Epithelial cell of proximal tubule (primary cell): Measurements from ENCODE around the gene YJEFN3. TPM values are rescaled to one million over a fixed set of nuclear protein-coding genes. Genes with fewer than 3 reads are reported as not detected.

Source experiments
- DNase-seq: peaks from one replicate; pipeline ENCODE4 v3.0.0-alpha.2; 2011; ENCODE audit warnings: low read depth
- H3K4me3 ChIP-seq: 2 replicates; pipeline ENCODE4 v1.5.1; 2011; ENCODE audit warnings: low read depth, mild to moderate bottlenecking, low read length
- CTCF ChIP-seq: conservative IDR thresholded peaks from 2 replicates; pipeline ENCODE4 v1.5.1; 2012; ENCODE audit warnings: low read depth, mild to moderate bottlenecking, low read length
- total RNA-seq: library from RNA; depleted of rRNA; stranded (reverse); fragments of >200 nt; gene quantifications from 2 replicates; pipeline ENCODE4 v1.2.3, GENCODE V29; 2015

The YJEFN3 gene
- total RNA-seq, 1 donor from 2014 or later, result 0.58 TPM

DNA sequence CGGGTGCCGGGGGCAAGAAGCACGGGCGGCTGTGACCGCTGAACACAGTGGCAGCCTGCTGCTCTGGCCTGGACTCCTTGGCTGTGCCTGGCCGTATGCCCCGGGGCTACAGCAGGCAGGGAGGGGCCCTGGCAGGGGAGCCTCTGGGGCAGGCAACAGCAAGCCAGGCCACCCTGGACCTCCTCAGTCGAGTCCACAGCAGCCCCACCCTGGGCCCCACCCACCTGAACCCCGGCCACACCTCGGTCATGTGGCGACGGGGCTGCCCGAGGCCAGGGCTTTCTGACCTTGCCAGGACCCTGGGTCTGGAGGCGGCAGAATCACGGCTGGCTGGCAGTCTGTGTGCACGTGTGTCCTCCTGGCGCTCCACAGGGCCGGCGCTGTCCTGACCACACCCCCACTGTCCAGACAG, 18.0 kb downstream of the YJEFN3 start:
- DNase-seq, result no peak
- no peak for TF ChIP-seq CTCF
- H3K4me3 ChIP-seq, result no peak overlapping the region

DNA sequence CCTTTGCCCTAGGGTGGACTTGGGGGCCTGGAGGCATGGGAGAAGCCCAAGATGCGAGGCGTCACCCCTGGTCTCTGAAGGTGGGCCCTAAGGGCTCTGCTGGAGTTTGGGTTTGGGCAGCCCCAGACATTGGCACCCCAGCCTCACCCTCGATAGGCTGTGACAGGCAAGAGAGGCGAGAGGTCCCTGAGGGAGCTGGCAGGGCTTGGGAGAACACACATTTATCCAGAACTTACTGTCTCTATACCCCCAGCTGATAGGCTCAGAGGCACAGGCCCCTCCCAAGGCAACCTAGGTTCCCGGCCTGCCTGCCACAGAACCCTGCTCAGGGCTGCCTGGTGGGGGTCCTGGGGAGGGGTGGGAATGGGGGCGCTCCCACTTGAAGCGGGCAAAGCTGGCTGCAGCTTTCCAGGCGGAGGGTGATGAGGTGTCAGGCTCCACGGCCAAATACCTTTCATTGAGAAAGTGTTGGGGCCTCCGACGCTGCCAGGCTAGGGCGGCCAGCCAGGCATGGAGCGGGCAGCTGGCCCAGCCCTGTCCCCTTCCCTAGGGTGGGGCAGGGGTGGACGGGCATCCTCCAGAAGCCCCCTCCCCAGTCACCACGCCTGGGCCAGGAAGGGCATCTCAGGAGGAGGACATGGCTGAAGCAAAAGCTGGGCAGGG, 19.1 kb downstream of the YJEFN3 start:
- no peak for DNase-seq
- TF ChIP-seq CTCF, result no peak
- H3K4me3 ChIP-seq, result no peak overlapping the region

GRCh38 chr19:19548915-19549759, 20.4 kb downstream of the YJEFN3 start:
- TF ChIP-seq CTCF, result no peak
- DNase-seq, result no peak
- H3K4me3 ChIP-seq, result no peak overlapping the region

GRCh38 chr19:19549804-19550464, 21.2 kb downstream of the YJEFN3 start:
- DNase-seq, result no peak
- no peak overlapping the region for H3K4me3 ChIP-seq
- no peak for TF ChIP-seq CTCF

DNA sequence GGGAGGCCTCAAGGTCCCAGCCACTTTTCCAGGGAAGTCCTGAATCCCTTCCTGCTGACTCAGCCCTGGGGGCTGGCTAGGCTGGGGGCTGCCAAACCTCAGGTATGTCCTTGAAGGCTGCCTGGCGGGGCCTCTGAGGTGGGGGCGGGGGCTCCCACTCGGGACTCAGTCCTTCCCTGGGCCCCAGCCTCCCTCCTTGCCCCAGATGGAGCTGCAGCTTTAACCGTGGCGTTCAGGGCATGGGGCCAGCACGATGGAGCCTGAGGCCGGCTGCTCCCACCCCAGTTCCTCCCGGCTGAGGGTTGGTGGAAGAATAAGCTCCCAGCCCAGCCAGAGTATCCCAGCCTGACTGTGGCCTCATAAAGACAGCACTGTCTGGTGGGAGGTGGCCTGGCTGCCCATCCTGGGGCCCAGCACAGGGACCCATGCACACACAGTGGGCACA, 21.8 kb downstream of the YJEFN3 start:
- no peak overlapping the region for H3K4me3 ChIP-seq
- no peak for DNase-seq
- no peak for TF ChIP-seq CTCF

- no peak overlapping the region for H3K4me3 ChIP-seq
- DNase-seq, result no peak
- no peak for TF ChIP-seq CTCF
Measured at GRCh38 chr19:19550972-19551852, 22.5 kb downstream of the YJEFN3 start.
